ENCODE data around the gene ATF4. TPM values are rescaled to one million over a fixed set of nuclear protein-coding genes. Genes with fewer than 3 reads are reported as not detected.
"Not testable (repeated sequence)": the region's sequence is repeated elsewhere in the genome, so short reads cannot be mapped to it uniquely, and the experiment has no call there.

The ATF4 gene
- total RNA-seq, 2 experiments from 2014 or later = 720 to 732 TPM

GRCh38 chr22:39503630-39504029 lies 16.7 kb upstream of the ATF4 start:
- CTCF ChIA-PET (ENCODE audit: unreplicated experiment) = no interaction called here
- H2AFZ ChIP-seq (ENCODE audit: low read length) = no peak overlapping the region
- H3K36me3 ChIP-seq (ENCODE audit: insufficient read depth, low read length) = peaks cover 57% of the 10 kb centered on the region
- H3K9me3 ChIP-seq (ENCODE audit: low read length) = no peaks in the 10 kb centered on the region
- TF ChIP-seq EZH2phosphoT487 (IDR thresholded peaks at IDR 0.05; ENCODE audit: borderline replicate concordance, low read depth, low read length) = no peak
- TF ChIP-seq, protein P1, sequence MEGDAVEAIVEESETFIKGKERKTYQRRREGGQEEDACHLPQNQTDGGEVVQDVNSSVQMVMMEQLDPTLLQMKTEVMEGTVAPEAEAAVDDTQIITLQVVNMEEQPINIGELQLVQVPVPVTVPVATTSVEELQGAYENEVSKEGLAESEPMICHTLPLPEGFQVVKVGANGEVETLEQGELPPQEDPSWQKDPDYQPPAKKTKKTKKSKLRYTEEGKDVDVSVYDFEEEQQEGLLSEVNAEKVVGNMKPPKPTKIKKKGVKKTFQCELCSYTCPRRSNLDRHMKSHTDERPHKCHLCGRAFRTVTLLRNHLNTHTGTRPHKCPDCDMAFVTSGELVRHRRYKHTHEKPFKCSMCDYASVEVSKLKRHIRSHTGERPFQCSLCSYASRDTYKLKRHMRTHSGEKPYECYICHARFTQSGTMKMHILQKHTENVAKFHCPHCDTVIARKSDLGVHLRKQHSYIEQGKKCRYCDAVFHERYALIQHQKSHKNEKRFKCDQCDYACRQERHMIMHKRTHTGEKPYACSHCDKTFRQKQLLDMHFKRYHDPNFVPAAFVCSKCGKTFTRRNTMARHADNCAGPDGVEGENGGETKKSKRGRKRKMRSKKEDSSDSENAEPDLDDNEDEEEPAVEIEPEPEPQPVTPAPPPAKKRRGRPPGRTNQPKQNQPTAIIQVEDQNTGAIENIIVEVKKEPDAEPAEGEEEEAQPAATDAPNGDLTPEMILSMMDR (conservative IDR thresholded peaks at IDR 0.05; ENCODE audit: low read length) = peak; percentile 36; the same call in 1 of the 2 replicates
- intact Hi-C loops (cut with micrococcal nuclease; ENCODE audit: unreplicated experiment) = no loop called here
- peak overlapping the region; percentile 45 for H3K27ac ChIP-seq (ENCODE audit: low read depth, low read length, poor library complexity, severe bottlenecking)
- BruUV-seq (replicated peaks) = no TSS peak
- peaks cover 20% of the 10 kb centered on the region for H4K20me1 ChIP-seq (ENCODE audit: insufficient read depth, low read length)
- H3K4me1 ChIP-seq (ENCODE audit: insufficient read depth, low read length, poor library complexity, severe bottlenecking) = peaks cover 20% of the 10 kb centered on the region
- peak overlapping the region; percentile 87 for H3K4me2 ChIP-seq (ENCODE audit: low read length)
- H3K9me2 ChIP-seq (ENCODE audit: insufficient read depth, low read length) = no peaks in the 10 kb centered on the region
- H3K4me3 ChIP-seq (ENCODE audit: low read depth, low read length, poor library complexity, severe bottlenecking) = peak overlapping the region; percentile 87
- POLR2A ChIA-PET = interaction anchor here (0.8 kb wide), 1 partner anchor 13 kb away, joined by 3 read pairs; no protein-coding TSS in a partner anchor
- H3K79me2 ChIP-seq (ENCODE audit: insufficient read depth, low read depth, low read length) = peaks cover 51% of the 10 kb centered on the region
- peak; percentile 28 for DNase-seq (ENCODE audit: low spot score)

- peaks cover 53% of the 10 kb centered on the region for H3K79me2 ChIP-seq (ENCODE audit: insufficient read depth, low read depth, low read length)
- H3K9me3 ChIP-seq (ENCODE audit: low read length) = no peaks in the 10 kb centered on the region
- H3K9me2 ChIP-seq (ENCODE audit: insufficient read depth, low read length) = no peaks in the 10 kb centered on the region
- H4K20me1 ChIP-seq (ENCODE audit: insufficient read depth, low read length) = peaks cover 20% of the 10 kb centered on the region
- no peak for TF ChIP-seq EZH2phosphoT487 (IDR thresholded peaks at IDR 0.05; ENCODE audit: borderline replicate concordance, low read depth, low read length)
- TF ChIP-seq, protein P1 (conservative IDR thresholded peaks at IDR 0.05; ENCODE audit: low read length) = no peak
- H3K4me1 ChIP-seq (ENCODE audit: insufficient read depth, low read length, poor library complexity, severe bottlenecking) = peaks cover 20% of the 10 kb centered on the region
- no TSS peak for BruUV-seq (replicated peaks)
- DNase-seq (ENCODE audit: low spot score) = no peak
- H2AFZ ChIP-seq (ENCODE audit: low read length) = no peak overlapping the region
- H3K4me2 ChIP-seq (ENCODE audit: low read length) = peak overlapping the region; percentile 87
- intact Hi-C loops (cut with micrococcal nuclease; ENCODE audit: unreplicated experiment) = no loop called here
- peak overlapping the region; percentile 45 for H3K27ac ChIP-seq (ENCODE audit: low read depth, low read length, poor library complexity, severe bottlenecking)
- ChIA-PET CTCF (ENCODE audit: unreplicated experiment) (no interaction called here), POLR2A (interaction anchor here (0.8 kb wide), 1 partner anchor 13 kb away, joined by 3 read pairs; no protein-coding TSS in a partner anchor)
- peaks cover 61% of the 10 kb centered on the region for H3K36me3 ChIP-seq (ENCODE audit: insufficient read depth, low read length)
- peak overlapping the region; percentile 87 for H3K4me3 ChIP-seq (ENCODE audit: low read depth, low read length, poor library complexity, severe bottlenecking)
Observed at GRCh38 chr22:39504071-39504470, 16.3 kb upstream of the ATF4 start.

- H3K9me3 ChIP-seq (ENCODE audit: low read length); H3K4me3 ChIP-seq (ENCODE audit: low read depth, low read length, poor library complexity, severe bottlenecking); H3K9me2 ChIP-seq (ENCODE audit: insufficient read depth, low read length); DNase-seq (ENCODE audit: low spot score); H3K27ac ChIP-seq (ENCODE audit: low read depth, low read length, poor library complexity, severe bottlenecking); POLR2A ChIA-PET; H2AFZ ChIP-seq (ENCODE audit: low read length); H3K4me2 ChIP-seq (ENCODE audit: low read length); CTCF ChIA-PET (ENCODE audit: unreplicated experiment); intact Hi-C loops (cut with micrococcal nuclease; ENCODE audit: unreplicated experiment); BruUV-seq (replicated peaks): not testable (repeated sequence)
- Histone ChIP-seq H3K79me2 (ENCODE audit: insufficient read depth, low read depth, low read length) (peaks cover 60% of the 10 kb centered on the region), H3K36me3 (ENCODE audit: insufficient read depth, low read length) (peaks cover 90% of the 10 kb centered on the region), H3K4me1 (ENCODE audit: insufficient read depth, low read length, poor library complexity, severe bottlenecking) (peaks cover 14% of the 10 kb centered on the region), H4K20me1 (ENCODE audit: insufficient read depth, low read length) (peaks cover 20% of the 10 kb centered on the region)
Observed at GRCh38 chr22:39507021-39507420, 13.3 kb upstream of the ATF4 start.

All from OCI-LY7 (cell line).